GM12872 (cell line): ENCODE results near the gene ZC3H13.

Experiments
- TF ChIP-seq, protein P1 (sequence below): IDR thresholded peaks from 3 replicates; pipeline ENCODE4 v1.5.1; 2011; ENCODE audit warnings: low read depth, mild to moderate bottlenecking, low read length, moderate library complexity; ENCODE audit not compliant: insufficient read depth

ZC3H13 gene

DNA sequence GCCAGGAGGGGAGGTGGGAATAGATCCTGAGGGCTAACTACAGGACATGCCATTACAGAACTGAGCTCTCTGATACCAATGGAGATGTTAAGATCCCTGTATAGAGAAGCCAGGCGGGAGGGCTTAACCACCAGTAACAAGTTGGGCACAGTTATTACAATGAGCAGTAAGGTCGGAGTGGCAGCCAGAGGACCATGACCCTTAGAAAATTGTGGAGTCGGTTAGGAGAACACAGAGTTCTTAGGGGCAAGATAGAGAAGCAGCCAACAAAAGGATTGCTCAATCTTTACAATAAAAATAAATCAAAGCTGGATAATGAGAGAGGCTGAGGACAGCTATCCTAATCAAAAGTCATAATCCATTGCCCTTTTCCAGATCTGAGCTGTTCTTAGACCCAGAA lies 41.9 kb upstream of the ZC3H13 start:
- TF ChIP-seq, protein P1, sequence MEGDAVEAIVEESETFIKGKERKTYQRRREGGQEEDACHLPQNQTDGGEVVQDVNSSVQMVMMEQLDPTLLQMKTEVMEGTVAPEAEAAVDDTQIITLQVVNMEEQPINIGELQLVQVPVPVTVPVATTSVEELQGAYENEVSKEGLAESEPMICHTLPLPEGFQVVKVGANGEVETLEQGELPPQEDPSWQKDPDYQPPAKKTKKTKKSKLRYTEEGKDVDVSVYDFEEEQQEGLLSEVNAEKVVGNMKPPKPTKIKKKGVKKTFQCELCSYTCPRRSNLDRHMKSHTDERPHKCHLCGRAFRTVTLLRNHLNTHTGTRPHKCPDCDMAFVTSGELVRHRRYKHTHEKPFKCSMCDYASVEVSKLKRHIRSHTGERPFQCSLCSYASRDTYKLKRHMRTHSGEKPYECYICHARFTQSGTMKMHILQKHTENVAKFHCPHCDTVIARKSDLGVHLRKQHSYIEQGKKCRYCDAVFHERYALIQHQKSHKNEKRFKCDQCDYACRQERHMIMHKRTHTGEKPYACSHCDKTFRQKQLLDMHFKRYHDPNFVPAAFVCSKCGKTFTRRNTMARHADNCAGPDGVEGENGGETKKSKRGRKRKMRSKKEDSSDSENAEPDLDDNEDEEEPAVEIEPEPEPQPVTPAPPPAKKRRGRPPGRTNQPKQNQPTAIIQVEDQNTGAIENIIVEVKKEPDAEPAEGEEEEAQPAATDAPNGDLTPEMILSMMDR: no peak

DNA sequence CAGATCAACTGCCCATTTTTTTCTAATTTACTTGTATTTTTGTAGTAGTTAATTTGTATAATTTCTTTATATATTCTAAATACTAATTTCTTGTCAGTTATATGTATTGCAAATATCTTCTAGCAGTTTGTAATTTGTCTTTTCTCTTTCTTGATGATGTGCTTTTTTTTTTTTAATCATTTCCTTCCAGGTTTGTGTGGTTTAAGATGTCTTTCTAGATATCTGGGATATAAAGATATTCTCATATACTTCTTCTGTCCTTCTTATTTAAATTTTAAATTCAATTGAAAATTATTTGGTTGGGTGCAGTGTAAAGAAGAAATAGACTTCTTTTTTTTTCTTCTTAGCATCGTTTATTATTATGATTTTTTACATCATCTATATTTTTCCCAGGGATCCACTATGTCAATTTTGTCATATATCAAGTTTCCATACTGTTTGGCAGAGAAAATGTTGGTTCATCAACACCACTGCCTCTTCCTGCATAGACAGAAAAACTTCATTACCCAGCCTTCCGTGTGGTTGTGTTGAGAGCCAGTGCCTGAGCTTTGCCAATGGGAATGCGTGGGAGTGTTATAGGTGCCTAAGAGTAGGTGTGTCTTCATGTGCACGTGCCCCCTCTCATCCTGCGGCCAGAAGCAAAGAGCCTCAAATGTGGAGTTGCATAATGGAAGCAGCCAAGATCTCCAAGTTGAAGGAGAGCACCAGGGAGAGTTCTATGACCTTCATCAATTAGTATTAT lies 36.4 kb upstream of the ZC3H13 start:
- TF ChIP-seq, protein P1: no peak

DNA sequence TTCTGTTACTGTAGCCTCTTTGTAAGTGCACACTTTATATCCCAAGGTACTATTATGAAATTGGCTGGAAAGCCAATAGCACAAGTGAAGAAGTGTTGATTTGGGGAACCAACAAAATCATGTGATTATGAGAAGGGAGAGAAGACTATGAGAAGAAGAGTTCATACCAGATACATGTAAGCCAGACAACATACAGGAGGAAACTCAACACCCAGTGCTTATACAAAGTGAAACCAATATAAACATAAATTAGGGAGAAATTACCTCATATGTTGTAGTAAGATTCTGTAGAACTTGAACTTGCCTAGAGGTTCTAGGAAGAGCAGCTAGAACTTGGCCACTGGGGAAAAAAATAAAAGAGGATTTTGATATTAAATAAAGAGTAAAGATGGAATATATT lies 34.9 kb upstream of the ZC3H13 start:
- TF ChIP-seq, protein P1: no peak

DNA sequence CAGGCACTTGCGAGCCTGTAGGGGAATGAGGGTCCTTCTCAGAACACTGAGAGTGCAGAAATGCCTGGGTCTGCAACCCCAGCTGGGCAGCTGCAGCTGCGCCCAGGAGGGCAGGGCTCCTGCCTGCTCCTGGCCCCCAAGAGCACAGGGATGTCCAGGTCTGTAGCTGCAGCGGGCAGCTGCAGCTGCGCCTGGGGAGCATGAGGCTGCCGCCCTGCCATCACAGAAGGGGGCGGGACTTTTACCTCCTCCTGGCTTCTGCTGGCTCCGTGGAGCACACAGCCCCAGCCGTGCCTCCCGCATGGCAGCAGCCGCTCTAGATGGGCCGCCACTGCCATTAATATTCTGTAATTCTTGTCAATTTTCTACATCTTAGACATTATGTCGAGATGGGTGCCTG lies 34.4 kb upstream of the ZC3H13 start:
- TF ChIP-seq, protein P1: no peak

DNA sequence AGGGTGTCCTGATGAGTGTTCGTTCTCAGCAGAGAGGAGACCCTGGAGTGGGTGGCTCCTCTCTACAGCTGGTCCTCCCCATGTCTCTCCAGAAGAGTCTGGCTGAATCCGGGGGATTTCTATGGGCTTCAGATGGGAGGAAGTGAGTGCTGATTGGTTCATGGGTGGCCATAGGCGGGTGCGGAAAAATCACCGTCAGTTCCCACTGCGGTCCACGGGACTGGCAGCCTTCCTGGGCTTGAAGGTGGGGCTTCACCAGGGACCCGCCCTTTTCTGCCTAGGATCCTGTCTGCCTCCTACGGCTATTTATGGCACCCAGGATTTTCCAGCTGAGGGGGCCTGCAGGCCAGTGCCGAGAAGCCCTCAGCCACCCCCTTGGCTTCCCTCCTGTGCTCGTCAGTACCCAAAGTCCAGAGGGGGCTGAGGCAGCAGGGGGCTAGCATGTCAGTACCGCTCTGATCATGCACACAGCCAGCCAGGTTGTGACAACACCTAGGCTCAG lies 33.9 kb upstream of the ZC3H13 start:
- TF ChIP-seq, protein P1: no peak

DNA sequence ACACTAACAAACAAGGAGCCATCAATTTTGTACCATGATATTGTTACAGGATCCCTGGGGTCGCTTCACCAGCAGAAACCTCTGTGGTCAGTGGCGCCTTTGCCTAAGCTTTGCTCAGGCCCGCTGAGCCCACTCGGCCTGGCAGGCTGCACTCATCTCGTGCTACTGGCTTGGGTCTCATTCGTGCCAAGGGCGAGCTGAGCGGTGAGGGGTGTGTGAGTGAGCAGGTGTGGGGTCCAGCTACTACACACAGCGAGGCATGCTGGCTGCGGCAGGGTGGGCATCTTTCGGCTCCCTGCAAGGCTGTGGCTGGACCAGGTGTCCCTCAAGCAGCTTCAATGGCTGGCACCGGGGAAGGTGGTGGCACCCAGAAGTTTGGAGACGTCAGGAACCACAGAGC lies 33.2 kb upstream of the ZC3H13 start:
- TF ChIP-seq, protein P1: no peak

DNA sequence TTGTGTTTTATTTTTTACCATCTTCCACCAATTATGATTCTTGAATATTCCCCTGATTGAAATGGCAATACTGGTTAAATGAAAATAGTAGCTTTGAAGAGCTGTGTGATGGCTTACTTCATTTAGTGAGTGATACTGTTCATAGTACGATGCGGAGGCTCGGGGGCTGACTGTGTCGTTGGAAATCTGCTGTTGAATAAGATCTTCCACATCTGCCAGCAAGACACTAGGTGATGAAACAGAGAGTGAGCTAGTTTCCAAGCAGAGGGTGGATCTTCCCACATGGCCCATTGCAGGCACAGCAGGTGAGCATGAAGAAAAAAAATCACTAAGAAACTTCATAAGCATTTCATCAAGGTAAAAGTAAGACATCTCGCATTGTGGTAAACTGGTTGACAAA lies 29.8 kb upstream of the ZC3H13 start:
- TF ChIP-seq, protein P1: no peak
